Fibroblast of lung (primary cell): ENCODE results near the gene TK1. TPM values are rescaled to one million over a fixed set of nuclear protein-coding genes. Genes with fewer than 3 reads are reported as not detected.

Experiments
- DNase-seq, 2 donors: peaks; one replicate each; pipeline versions ENCODE4 v3.0.0 to v3.0.0-alpha.2; 2010; ENCODE audit warnings: low read depth in 2 of 2
- H2AFZ ChIP-seq: 2 replicates; pipeline ENCODE4 v1.5.1; 2012; ENCODE audit warnings: low read length, control low read depth, inconsistent platforms
- H3K27ac ChIP-seq: 2 replicates; pipeline ENCODE4 v1.5.1; 2011; ENCODE audit warnings: low read length, control low read depth; ENCODE audit not compliant: insufficient read depth
- H3K27me3 ChIP-seq: 2 replicates; pipeline ENCODE4 v1.5.1; 2011; ENCODE audit warnings: mild to moderate bottlenecking, low read length; ENCODE audit not compliant: control insufficient read depth, insufficient read depth
- H3K36me3 ChIP-seq: 2 replicates; pipeline ENCODE4 v1.5.1; 2011; ENCODE audit warnings: low read length; ENCODE audit not compliant: control insufficient read depth, insufficient read depth
- H3K4me1 ChIP-seq: 2 replicates; pipeline ENCODE4 v1.5.1; 2011; ENCODE audit warnings: low read length; ENCODE audit not compliant: control insufficient read depth, insufficient read depth; ENCODE audit errors: extremely low read depth
- H3K4me2 ChIP-seq: 2 replicates; pipeline ENCODE4 v1.5.1; 2011; ENCODE audit warnings: low read length, control low read depth; ENCODE audit not compliant: insufficient read depth; ENCODE audit errors: extremely low read depth
- H3K4me3 ChIP-seq, 4 experiments: fragments of 200-600 bp in 1 of 4; sonication (generic) in 1 of 4; replicated peaks in 1 of 4; 2 replicates each; pipeline ENCODE4 v1.5.1; 2011 to 2016; ENCODE audit warnings: low read length in 4 of 4, low read depth in 3 of 4, mild to moderate bottlenecking in 3 of 4, control low read depth in 2 of 4, inconsistent platforms in 1 of 4, mixed read lengths in 1 of 4; ENCODE audit not compliant: insufficient read depth in 1 of 4; ENCODE audit errors: control extremely low read depth in 1 of 4
- H3K79me2 ChIP-seq: 2 replicates; pipeline ENCODE4 v1.5.1; 2012; ENCODE audit warnings: mild to moderate bottlenecking, low read length, inconsistent platforms; ENCODE audit not compliant: control insufficient read depth, insufficient read depth
- H3K9ac ChIP-seq: 2 replicates; pipeline ENCODE4 v1.5.1; 2011; ENCODE audit warnings: mild to moderate bottlenecking, low read length, control low read depth; ENCODE audit not compliant: insufficient read depth
- H3K9me3 ChIP-seq: 2 replicates; pipeline ENCODE4 v1.5.1; 2012; ENCODE audit warnings: low read depth, low read length; ENCODE audit not compliant: control insufficient read depth, insufficient read depth
- H4K20me1 ChIP-seq: 2 replicates; pipeline ENCODE4 v1.5.1; 2011; ENCODE audit warnings: low read length; ENCODE audit not compliant: control insufficient read depth, insufficient read depth; ENCODE audit errors: extremely low read depth
- EZH2 ChIP-seq: IDR thresholded peaks from 2 replicates; pipeline ENCODE4 v1.5.1; 2012; ENCODE audit warnings: low read length, control low read depth, mild to moderate bottlenecking; ENCODE audit errors: missing control alignments
- polyA plus RNA-seq, 2 donors: library from polyadenylated mRNA; depleted of rRNA in 1 of 2; stranded (reverse) in 1 of 2; unstranded in 1 of 2; fragments of >200 nt; gene quantifications; 2 replicates each; pipeline ENCODE4 v1.2.1, GENCODE V29; 2011 to 2012; ENCODE audit warnings: missing spikeins in 1 of 2
- total RNA-seq: library from RNA; depleted of rRNA; stranded (reverse); fragments of >200 nt; gene quantifications from 2 replicates; pipeline ENCODE4 v1.2.1, GENCODE V29; 2014
- TF ChIP-seq, protein P1 (sequence below), 2 donors: IDR thresholded peaks in 1 of 2; conservative IDR thresholded peaks in 1 of 2; 1 replicate in 1 of 2; 2 replicates in 1 of 2; pipeline ENCODE4 v1.5.1; 2011 to 2012; ENCODE audit warnings: low read length in 2 of 2, control low read depth in 1 of 2, inconsistent platforms in 1 of 2, low read depth in 1 of 2, mild to moderate bottlenecking in 1 of 2

Gene TK1
- total and polyA plus RNA-seq, 2 donors (not counting 1 experiment from before 2014, with no cell fraction given) = 40.6 to 69.2 TPM

DNA sequence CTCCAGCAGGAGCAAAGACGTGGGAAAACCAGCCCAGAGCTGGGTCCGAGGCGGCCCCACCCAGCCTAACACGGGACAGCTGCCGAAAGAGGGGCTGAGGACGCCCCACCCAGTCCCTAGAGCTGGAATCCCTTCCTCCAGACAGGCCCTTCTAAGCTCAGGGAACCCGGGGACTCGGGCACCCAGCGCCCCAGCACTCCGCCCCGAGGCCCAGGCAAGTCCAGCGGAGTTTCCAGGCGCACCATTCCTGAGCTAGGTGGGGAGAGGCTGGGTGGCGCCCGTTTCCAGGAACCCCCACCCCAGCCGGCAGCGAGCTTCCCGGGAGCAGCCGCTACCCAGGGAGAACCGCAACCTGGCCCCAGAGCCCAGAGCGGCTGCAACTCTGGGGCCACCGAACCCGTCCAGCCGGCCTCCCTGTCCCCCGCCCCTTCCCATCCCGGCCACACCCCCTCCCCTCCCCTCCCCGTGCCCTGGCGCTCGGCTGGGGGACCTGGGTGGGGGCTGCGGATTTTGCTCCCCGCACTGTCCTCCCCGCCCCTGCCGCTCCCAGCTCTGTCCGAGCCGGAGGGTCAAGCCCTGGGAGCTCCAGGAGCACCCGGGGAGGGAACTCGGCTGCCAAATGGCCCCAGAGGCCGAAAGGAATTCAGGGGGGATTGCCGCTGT, 58.8 kb downstream of the TK1 start:
- no peaks in the 10 kb centered on the region for H3K9me3 ChIP-seq
- H3K79me2 ChIP-seq = no peaks in the 10 kb centered on the region
- peak overlapping the region; percentile 7 for H3K9ac ChIP-seq
- no peaks in the 10 kb centered on the region for H4K20me1 ChIP-seq
- H3K36me3 ChIP-seq = no peaks in the 10 kb centered on the region
- no peak overlapping the region for H3K27ac ChIP-seq
- H2AFZ ChIP-seq = no peak overlapping the region
- peaks cover 28% of the 10 kb centered on the region for H3K27me3 ChIP-seq
- peak; percentile 60 for TF ChIP-seq EZH2
- TF ChIP-seq, protein P1, sequence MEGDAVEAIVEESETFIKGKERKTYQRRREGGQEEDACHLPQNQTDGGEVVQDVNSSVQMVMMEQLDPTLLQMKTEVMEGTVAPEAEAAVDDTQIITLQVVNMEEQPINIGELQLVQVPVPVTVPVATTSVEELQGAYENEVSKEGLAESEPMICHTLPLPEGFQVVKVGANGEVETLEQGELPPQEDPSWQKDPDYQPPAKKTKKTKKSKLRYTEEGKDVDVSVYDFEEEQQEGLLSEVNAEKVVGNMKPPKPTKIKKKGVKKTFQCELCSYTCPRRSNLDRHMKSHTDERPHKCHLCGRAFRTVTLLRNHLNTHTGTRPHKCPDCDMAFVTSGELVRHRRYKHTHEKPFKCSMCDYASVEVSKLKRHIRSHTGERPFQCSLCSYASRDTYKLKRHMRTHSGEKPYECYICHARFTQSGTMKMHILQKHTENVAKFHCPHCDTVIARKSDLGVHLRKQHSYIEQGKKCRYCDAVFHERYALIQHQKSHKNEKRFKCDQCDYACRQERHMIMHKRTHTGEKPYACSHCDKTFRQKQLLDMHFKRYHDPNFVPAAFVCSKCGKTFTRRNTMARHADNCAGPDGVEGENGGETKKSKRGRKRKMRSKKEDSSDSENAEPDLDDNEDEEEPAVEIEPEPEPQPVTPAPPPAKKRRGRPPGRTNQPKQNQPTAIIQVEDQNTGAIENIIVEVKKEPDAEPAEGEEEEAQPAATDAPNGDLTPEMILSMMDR (conservative IDR thresholded peaks at IDR 0.05 in 1 of 2, IDR thresholded peaks at IDR 0.05 in 1 of 2; ENCODE audit: low read depth in 1 of 2, low read length in 2 of 2) = no peak
- peak overlapping the region in 3 of 4 experiments; percentile 23 to 52 (median 33) for H3K4me3 ChIP-seq
- peak overlapping the region; percentile 25 for H3K4me2 ChIP-seq
- peaks cover 2% of the 10 kb centered on the region for H3K4me1 ChIP-seq
- DNase-seq = no peak

DNA sequence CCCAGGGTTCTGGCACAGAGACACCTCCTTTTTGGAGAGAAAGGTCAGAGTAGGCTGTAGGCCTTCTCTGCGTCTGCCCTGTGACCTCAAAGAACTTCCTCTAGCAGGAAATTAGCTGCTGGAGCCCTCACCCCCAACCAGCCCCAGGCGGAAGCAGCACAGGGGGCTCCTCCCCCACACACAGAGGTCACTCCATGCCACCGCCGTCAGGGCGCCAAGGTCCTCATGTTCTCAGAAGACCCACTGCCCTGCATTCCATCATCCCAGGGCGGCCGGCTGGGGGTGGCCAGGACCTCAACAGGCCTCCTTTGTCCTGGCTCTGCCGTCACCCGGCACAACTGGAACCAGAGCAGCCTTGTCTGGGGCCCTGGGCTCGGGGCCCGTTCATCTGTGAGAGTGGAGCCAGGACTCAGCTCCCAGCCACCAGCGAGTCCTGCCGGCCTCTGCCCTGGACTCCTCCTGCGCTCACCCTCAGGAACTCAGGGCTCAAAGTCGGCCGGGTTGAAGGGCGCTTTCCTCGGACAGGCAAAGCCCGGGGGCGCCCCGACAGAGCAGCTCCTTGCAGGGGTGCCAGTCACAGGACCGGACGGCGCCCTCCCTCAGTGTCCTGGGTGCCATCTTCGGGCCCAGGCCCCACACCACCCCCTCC, 59.5 kb downstream of the TK1 start:
- Histone ChIP-seq H3K36me3 (no peaks in the 10 kb centered on the region), H3K4me1 (peaks cover 2% of the 10 kb centered on the region), H3K9ac (no peak overlapping the region), H3K4me2 (no peak overlapping the region), H3K9me3 (no peaks in the 10 kb centered on the region), H3K27me3 (peaks cover 28% of the 10 kb centered on the region), H3K27ac (no peak overlapping the region), H3K79me2 (no peaks in the 10 kb centered on the region), H2AFZ (no peak overlapping the region), H3K4me3 (no peak overlapping the region), H4K20me1 (no peaks in the 10 kb centered on the region)
- TF ChIP-seq, protein P1 (conservative IDR thresholded peaks at IDR 0.05 in 1 of 2, IDR thresholded peaks at IDR 0.05 in 1 of 2; ENCODE audit: low read depth in 1 of 2, low read length in 2 of 2) = no peak
- TF ChIP-seq EZH2 = no peak
- no peak for DNase-seq

DNA sequence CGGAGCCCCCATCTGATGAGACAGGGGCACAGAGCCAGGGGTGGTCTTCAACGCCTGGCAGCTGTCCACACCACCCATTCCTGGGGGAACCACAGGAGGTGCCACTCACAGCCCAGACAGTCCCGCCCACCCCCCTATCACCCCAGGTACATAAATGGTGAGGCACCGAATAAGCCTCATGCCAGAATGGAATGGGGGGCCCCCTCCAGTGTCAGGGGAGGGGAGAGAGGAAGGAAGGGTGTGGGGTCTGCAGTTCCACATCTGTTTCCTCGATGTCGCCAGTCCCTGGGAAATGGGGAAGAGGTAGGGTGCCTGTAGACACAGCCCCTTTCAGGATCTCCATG, 60.0 kb downstream of the TK1 start:
- peaks cover 28% of the 10 kb centered on the region for H3K27me3 ChIP-seq
- H3K36me3 ChIP-seq = no peaks in the 10 kb centered on the region
- H3K4me3 ChIP-seq = no peak overlapping the region
- H3K4me1 ChIP-seq = peaks cover 2% of the 10 kb centered on the region
- DNase-seq = no peak
- no peak overlapping the region for H3K27ac ChIP-seq
- no peak overlapping the region for H3K4me2 ChIP-seq
- no peak overlapping the region for H3K9ac ChIP-seq
- no peaks in the 10 kb centered on the region for H4K20me1 ChIP-seq
- no peaks in the 10 kb centered on the region for H3K9me3 ChIP-seq
- TF ChIP-seq, protein P1 (conservative IDR thresholded peaks at IDR 0.05 in 1 of 2, IDR thresholded peaks at IDR 0.05 in 1 of 2; ENCODE audit: low read depth in 1 of 2, low read length in 2 of 2) = no peak
- no peak for TF ChIP-seq EZH2
- H2AFZ ChIP-seq = no peak overlapping the region
- no peaks in the 10 kb centered on the region for H3K79me2 ChIP-seq
